Trophoblast cell (in vitro differentiated cells and primary cell): ENCODE measurements around the gene NXPH3.
"Not testable (repeated sequence)": the region's sequence is repeated elsewhere in the genome, so short reads cannot be mapped to it uniquely, and the experiment has no call there.

Experiments used
- DNase-seq, 2 donors: peaks; one replicate each; pipeline ENCODE4 v3.0.0-alpha.2; 2016
- H2AFZ ChIP-seq: 2 replicates; pipeline ENCODE4 v1.6.1; 2013; ENCODE audit warnings: low read length, moderate library complexity, mild to moderate bottlenecking; ENCODE audit not compliant: insufficient read depth, poor library complexity
- H2AK5ac ChIP-seq: 2 replicates; pipeline ENCODE4 v1.6.1; 2013; ENCODE audit warnings: mild to moderate bottlenecking, low read length
- H2BK120ac ChIP-seq: 2 replicates; pipeline ENCODE4 v1.6.1; 2013; ENCODE audit warnings: low read length, mild to moderate bottlenecking, moderate library complexity; ENCODE audit not compliant: insufficient read depth, poor library complexity
- H2BK12ac ChIP-seq: 2 replicates; pipeline ENCODE4 v1.6.1; 2013; ENCODE audit warnings: mild to moderate bottlenecking, low read length, moderate library complexity
- H2BK5ac ChIP-seq: 2 replicates; pipeline ENCODE4 v1.6.1; 2013; ENCODE audit warnings: low read length, low read depth, moderate library complexity, mild to moderate bottlenecking; ENCODE audit not compliant: poor library complexity
- H3K14ac ChIP-seq: 2 replicates; pipeline ENCODE4 v1.6.1; 2013; ENCODE audit warnings: mild to moderate bottlenecking, low read length
- H3K18ac ChIP-seq: 2 replicates; pipeline ENCODE4 v1.6.1; 2013; ENCODE audit warnings: mild to moderate bottlenecking, low read length
- H3K23ac ChIP-seq: 2 replicates; pipeline ENCODE4 v1.6.1; 2013; ENCODE audit warnings: low read length
- H3K27ac ChIP-seq: 2 replicates; pipeline ENCODE4 v1.5.1; 2013; ENCODE audit warnings: low read depth, mild to moderate bottlenecking, inconsistent platforms, low read length, moderate library complexity
- H3K27me3 ChIP-seq: 2 replicates; pipeline ENCODE4 v1.6.1; 2013; ENCODE audit warnings: inconsistent platforms, mild to moderate bottlenecking, low read length, moderate library complexity; ENCODE audit not compliant: insufficient read depth
- H3K36me3 ChIP-seq, 2 experiments: 1 replicate in 1 of 2; 2 replicates in 1 of 2; pipeline ENCODE4 v1.6.1; 2013; ENCODE audit warnings: low read length in 2 of 2, mild to moderate bottlenecking in 2 of 2, moderate library complexity in 1 of 2; ENCODE audit not compliant: insufficient read depth in 2 of 2, control insufficient read depth in 1 of 2
- H3K4ac ChIP-seq: 2 replicates; pipeline ENCODE4 v1.6.1; 2013; ENCODE audit warnings: low read depth, mild to moderate bottlenecking, low read length, moderate library complexity
- H3K4me1 ChIP-seq, 2 experiments: 1 replicate in 1 of 2; 2 replicates in 1 of 2; pipeline ENCODE4 v1.6.1; 2013; ENCODE audit warnings: low read length in 2 of 2, mild to moderate bottlenecking in 2 of 2, moderate library complexity in 1 of 2; ENCODE audit not compliant: insufficient read depth in 2 of 2, control insufficient read depth in 1 of 2
- H3K4me2 ChIP-seq: 2 replicates; pipeline ENCODE4 v1.6.1; 2013; ENCODE audit warnings: inconsistent platforms, mild to moderate bottlenecking, low read length, moderate library complexity
- H3K4me3 ChIP-seq: 2 replicates; pipeline ENCODE4 v1.5.1; 2013; ENCODE audit warnings: mild to moderate bottlenecking, low read depth, low read length, inconsistent platforms
- H3K79me1 ChIP-seq: one replicate; pipeline ENCODE4 v1.6.1; 2013; ENCODE audit warnings: low read length
- H3K79me2 ChIP-seq: 2 replicates; pipeline ENCODE4 v1.6.1; 2013; ENCODE audit warnings: low read length, mild to moderate bottlenecking; ENCODE audit not compliant: control insufficient read depth, insufficient read depth, poor library complexity
- H3K9ac ChIP-seq: 2 replicates; pipeline ENCODE4 v1.6.1; 2013; ENCODE audit warnings: mild to moderate bottlenecking, low read length
- H3K9me3 ChIP-seq: 2 replicates; pipeline ENCODE4 v1.6.1; 2013; ENCODE audit warnings: low read depth, mild to moderate bottlenecking, control low read depth, inconsistent platforms, low read length; ENCODE audit not compliant: insufficient read depth
- H4K12ac ChIP-seq: 2 replicates; pipeline ENCODE4 v1.6.1; 2013; ENCODE audit warnings: low read depth, mild to moderate bottlenecking, low read length, moderate library complexity
- H4K8ac ChIP-seq: 2 replicates; pipeline ENCODE4 v1.6.1; 2013; ENCODE audit warnings: low read depth, mild to moderate bottlenecking, low read length, moderate library complexity
- H4K91ac ChIP-seq: one replicate; pipeline ENCODE4 v1.6.1; 2013; ENCODE audit warnings: low read depth, mild to moderate bottlenecking, low read length, moderate library complexity
- WGBS: extraction: QIAGEN DNeasy Blood & Tissue Kit; methylation state at CpG from one replicate; pipeline ENCODE4 v1.1.7; 2013; ENCODE audit warnings: missing lambda C conversion rate; ENCODE audit not compliant: insufficient read length, insufficient coverage; ENCODE audit errors: extremely low coverage; 5-methylcytosine and 5-hydroxymethylcytosine counted together

Gene NXPH3

DNA sequence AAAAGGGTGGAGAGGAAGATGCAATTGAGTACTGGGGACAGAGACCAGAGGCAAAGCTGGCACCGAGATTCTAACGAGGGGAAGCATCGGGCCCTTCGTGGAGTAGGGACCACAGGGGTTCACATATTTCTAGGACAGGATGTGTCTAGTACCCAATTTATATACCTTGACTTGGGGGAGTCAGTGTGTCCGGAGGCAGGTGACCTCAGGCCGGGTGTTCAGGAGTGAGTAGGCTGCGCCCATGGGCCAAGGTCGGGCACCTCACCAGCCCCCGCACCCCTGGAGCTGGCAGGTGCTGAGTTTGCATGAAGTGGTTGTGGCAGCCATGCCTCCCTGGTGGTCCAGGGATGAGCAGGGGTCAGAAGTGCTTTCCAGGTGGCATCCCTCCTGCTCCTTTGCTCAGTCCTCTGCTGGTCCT, 8.6 kb upstream of the NXPH3 start:
- Histone ChIP-seq H3K36me3 (no peaks in the 10 kb centered on the region), H3K9me3 (peaks cover 3% of the 10 kb centered on the region), H3K79me1 (peaks cover 2% of the 10 kb centered on the region), H3K27ac (no peak overlapping the region), H2BK12ac (no peak overlapping the region), H3K18ac (no peak overlapping the region), H3K4me3 (no peak overlapping the region), H2AFZ (no peak overlapping the region), H3K27me3 (peaks cover under 1% of the 10 kb centered on the region), H2BK120ac (no peak overlapping the region), H2AK5ac (no peak overlapping the region), H3K4ac (no peak overlapping the region), H4K91ac (no peak overlapping the region), H2BK5ac (no peak overlapping the region), H3K14ac (no peak overlapping the region), H4K12ac (no peak overlapping the region), H3K4me1 (peaks cover 0 to 2% of the 10 kb centered on the region in 2 experiments), H3K79me2 (no peaks in the 10 kb centered on the region), H3K4me2 (no peak overlapping the region), H4K8ac (no peak overlapping the region), H3K23ac (no peak overlapping the region), H3K9ac (no peak overlapping the region)
- WGBS = no CpG with 5 or more reads among the region's 9 CpGs
- no peak for DNase-seq

DNA sequence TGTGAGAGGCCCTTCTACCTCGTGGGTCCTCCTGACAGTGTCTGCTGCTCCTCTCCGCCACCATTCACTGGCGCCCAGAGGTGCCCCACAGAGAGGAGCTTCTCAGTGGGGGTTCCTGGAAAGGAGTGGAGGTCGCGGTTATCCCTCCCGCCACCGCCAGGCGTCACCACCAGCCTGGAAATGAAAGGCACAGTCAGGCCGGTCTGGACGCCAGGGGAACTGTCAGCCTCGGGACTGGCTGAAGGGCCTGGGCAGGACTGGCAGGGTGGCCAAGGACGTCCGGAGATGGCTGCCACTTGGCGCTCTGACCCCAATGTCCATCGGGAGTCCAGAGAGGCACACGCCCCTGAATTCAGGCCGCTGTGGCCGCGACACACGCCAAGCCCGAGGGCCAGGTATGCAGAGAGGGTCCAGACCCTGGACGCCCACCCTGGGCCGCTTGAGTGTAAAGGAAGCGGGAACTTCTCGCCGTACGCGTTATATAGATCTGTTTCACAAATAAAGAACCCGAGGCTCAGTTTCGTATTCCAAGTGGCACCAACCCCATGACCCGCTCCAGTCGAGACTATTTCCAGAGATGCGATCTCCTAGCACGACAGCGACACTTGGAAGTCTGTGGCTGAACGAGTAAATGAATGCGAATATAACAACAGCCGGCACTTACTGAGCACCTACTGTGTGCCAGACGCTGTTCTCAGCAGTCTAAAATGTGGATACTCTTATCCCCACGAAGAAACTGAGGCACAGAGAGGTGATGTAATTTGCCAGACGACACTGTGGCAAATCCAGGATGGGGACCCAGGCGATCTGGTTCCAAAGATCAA, 7.6 kb upstream of the NXPH3 start:
- peak; percentile 80 to 91 for DNase-seq
- no peak overlapping the region for H3K27ac ChIP-seq
- peaks cover 2% of the 10 kb centered on the region for H3K27me3 ChIP-seq
- WGBS = no CpG with 5 or more reads among the region's 42 CpGs
- no peak overlapping the region for H3K23ac ChIP-seq
- no peak overlapping the region for H4K91ac ChIP-seq
- H2AFZ ChIP-seq = peak overlapping the region; percentile 68
- peaks cover 3% of the 10 kb centered on the region for H3K9me3 ChIP-seq
- H3K4me3 ChIP-seq = no peak overlapping the region
- H2BK5ac ChIP-seq = no peak overlapping the region
- peak overlapping the region; percentile 51 for H3K4me2 ChIP-seq
- no peak overlapping the region for H3K18ac ChIP-seq
- no peak overlapping the region for H2BK12ac ChIP-seq
- H3K9ac ChIP-seq = no peak overlapping the region
- H3K4ac ChIP-seq = no peak overlapping the region
- peak overlapping the region; percentile 78 for H4K8ac ChIP-seq
- no peak overlapping the region for H4K12ac ChIP-seq
- H3K36me3 ChIP-seq = no peaks in the 10 kb centered on the region
- no peak overlapping the region for H3K14ac ChIP-seq
- H3K79me2 ChIP-seq = no peaks in the 10 kb centered on the region
- no peak overlapping the region for H2AK5ac ChIP-seq
- peaks cover 2% of the 10 kb centered on the region for H3K79me1 ChIP-seq
- no peak overlapping the region for H2BK120ac ChIP-seq
- H3K4me1 ChIP-seq = peaks cover 0 to 2% of the 10 kb centered on the region in 2 experiments

DNA sequence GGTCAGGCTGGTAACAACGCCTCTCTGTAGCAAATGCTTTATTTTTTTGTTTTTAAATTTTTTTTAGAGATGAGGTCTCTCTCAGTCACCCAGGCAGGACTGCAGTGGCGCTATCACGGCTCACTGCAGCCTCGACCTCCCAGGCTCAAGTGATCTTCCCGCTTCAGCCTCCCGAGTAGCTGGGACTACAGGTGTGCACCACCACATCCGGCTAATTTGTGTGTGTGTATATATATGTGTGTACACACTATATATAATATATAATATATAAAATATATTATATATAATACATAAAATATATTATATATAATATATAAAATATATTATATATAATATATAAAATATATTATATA, 7.0 kb upstream of the NXPH3 start:
- H3K14ac ChIP-seq, H3K27ac ChIP-seq, H3K18ac ChIP-seq, H3K4ac ChIP-seq, H3K4me1 ChIP-seq, H3K9me3 ChIP-seq, H3K4me3 ChIP-seq, H2BK120ac ChIP-seq, DNase-seq, H4K12ac ChIP-seq, H3K79me2 ChIP-seq, H3K27me3 ChIP-seq, H3K79me1 ChIP-seq, H2BK5ac ChIP-seq, H3K4me2 ChIP-seq, H2AFZ ChIP-seq, H4K8ac ChIP-seq, H3K9ac ChIP-seq, H2BK12ac ChIP-seq, H3K23ac ChIP-seq, H3K36me3 ChIP-seq, H4K91ac ChIP-seq, H2AK5ac ChIP-seq: not testable (repeated sequence)
- no CpG with 5 or more reads among the region's 7 CpGs for WGBS

DNA sequence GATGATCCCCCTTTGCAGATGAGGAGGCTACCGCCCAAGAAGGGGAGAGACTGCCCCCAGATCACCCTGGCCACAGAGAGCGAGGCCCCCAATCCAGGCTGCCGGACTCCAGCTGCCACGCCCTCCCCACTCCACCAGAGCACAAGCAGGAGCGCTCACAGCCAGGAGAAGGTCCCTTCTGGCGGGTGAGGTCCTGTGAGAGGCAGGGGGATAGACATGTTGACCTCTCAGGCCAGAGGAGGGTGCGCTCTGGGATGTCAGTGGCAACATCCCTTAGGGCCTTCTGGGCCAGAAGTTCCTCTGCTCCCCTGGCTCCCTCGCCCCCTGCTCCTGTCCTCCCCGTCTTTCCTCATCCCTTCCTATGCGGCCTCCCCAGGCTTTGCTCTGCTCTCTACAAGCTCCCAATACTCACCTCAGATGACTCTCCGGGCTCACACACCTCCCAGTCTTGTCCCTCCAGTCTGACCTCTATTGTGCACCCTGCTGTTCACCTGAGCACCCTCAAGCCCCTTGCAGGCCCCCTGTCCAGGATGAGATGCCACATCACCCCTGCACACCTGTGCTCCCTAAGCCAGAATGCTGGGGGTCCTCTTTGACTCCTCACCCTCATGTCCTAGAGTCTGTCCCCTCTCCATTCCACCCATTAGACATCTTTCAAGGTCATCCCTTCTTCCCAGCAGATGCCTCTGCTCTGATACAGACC, 5.0 kb upstream of the NXPH3 start:
- H2BK120ac ChIP-seq = no peak overlapping the region
- WGBS = no CpG with 5 or more reads among the region's 11 CpGs
- H3K23ac ChIP-seq = no peak overlapping the region
- H4K8ac ChIP-seq = no peak overlapping the region
- H3K4me3 ChIP-seq = no peak overlapping the region
- no peak overlapping the region for H3K27ac ChIP-seq
- no peak overlapping the region for H3K4ac ChIP-seq
- H2AK5ac ChIP-seq = no peak overlapping the region
- H3K4me1 ChIP-seq = peaks cover 0 to 2% of the 10 kb centered on the region in 2 experiments
- H3K9me3 ChIP-seq = peaks cover 3% of the 10 kb centered on the region
- no peaks in the 10 kb centered on the region for H3K79me2 ChIP-seq
- H3K14ac ChIP-seq = no peak overlapping the region
- H4K91ac ChIP-seq = no peak overlapping the region
- H3K36me3 ChIP-seq = no peaks in the 10 kb centered on the region
- no peak overlapping the region for H2BK5ac ChIP-seq
- no peak overlapping the region for H4K12ac ChIP-seq
- peaks cover 2% of the 10 kb centered on the region for H3K79me1 ChIP-seq
- no peak overlapping the region for H3K4me2 ChIP-seq
- no peak overlapping the region for H2AFZ ChIP-seq
- H2BK12ac ChIP-seq = no peak overlapping the region
- H3K18ac ChIP-seq = no peak overlapping the region
- DNase-seq = no peak
- peaks cover 2% of the 10 kb centered on the region for H3K27me3 ChIP-seq
- H3K9ac ChIP-seq = no peak overlapping the region
